Suppressor macrophage treated with lipopolysaccharide for 4 hours (primary cell): ENCODE measurements around the gene HLCS.

Experiments used
- DNase-seq: peaks from one replicate; pipeline ENCODE4 v3.0.0-alpha.2; 2020

Gene HLCS

DNA sequence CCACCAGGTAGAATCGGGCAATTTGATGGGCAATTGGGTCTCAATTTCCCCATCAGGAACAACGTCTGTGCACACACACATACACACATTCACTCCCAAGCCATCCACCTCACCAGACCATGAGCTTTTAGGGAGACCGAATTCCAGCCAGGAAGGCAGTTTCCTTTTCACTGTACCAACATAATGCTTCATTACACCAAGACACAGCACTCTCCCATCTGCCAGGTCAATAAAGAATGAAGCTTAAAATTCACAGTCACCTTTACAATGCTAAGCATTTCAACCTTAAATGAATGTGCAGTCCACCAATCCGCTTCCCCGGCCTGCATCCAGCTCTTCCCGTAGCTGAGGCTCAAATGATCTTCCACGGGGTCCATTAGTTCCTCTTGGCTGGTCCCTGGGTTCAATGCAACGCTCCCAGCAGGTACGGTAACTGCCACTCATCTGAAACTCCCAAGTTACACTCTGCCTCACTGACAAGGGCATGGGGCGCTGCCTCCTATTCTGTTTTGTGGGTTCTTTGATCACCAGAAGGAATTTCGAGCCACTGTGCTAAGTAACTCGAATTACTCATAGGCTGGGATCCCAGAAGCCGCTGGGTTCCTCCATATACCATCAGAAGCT lies 162.5 kb downstream of the HLCS start:
- DNase-seq = no peak

DNA sequence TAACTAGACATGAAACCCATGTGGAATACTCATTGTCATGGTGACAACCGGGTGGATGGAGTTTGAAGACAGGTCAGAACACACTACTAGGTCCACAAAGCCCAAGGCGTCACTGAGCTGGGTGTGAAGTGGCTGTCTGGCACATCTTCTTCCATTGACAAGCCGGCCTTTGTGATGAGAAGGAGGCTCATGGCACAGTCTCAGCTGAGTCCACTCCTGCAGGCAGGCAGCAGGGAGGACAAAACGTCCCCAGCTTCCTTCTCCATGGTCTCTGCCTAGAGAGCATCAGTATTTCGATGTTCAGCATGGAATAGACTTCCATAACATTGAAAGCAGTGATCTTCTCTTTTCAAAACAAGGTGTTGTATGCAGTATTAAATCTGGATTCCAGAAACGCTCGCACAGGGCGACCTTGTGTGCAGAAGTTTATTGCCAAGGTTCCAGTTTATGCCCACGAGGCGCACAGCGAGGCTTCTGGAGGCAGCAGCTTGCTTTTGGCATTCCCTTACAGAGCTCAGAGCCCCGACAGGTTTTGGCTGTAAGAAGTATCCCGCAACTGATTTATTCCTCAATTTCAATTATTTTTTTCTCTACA lies 163.3 kb downstream of the HLCS start:
- no peak for DNase-seq

DNA sequence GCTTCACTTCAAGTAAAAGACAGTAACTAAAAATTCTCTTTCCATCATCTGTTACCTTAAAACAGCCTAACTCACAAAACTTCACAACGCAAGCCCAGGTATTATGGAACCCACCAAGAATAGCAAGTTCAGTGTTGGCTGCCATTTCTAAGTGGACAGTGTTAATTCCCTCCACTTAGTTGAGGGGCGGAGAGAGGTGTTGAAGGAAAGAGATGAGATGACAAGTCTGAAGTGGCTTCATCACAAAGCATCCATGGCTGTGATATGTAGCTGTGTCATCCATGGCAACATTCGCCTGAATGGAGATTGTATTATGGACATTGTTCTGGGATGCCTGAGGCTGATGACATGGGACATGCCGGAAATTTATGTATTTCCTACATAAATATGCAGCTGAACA lies 165.7 kb downstream of the HLCS start:
- no peak for DNase-seq

DNA sequence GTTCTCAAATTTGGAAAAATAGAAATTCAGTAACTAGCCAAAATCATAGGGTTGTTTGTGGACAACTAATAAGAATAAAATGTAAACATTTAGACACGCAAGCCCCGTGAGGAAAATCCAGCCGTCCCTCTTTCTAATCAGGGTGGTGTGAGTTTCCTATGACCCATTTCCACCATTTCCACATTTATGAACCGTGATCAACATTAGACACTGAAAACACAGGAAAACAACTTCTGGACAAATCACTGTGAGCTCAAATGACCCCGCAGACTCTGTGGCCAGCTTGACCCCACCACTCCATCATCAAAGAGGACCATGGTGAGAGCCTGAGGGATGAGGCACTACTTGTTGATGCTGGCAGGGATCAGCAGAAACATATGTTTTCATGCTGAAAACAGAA lies 166.6 kb downstream of the HLCS start:
- no peak for DNase-seq

DNA sequence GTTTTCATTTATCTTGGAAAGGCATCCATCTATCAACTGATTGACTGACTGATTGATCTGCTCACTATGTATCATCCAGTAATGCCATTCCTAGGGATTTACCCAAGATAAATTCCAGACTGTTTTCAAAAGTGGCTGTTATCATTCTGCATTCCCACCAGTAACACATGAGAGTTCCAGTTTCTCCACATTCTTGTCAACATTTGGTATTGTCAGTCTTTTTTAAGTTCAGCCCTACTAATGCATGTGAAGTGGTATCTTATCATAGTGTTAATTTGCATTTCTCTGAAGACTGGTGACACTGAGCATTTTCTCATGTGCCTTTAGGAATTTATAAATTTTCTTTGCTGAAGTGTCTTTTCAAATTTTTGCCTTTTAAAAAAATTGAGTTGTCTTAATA lies 168.0 kb downstream of the HLCS start:
- DNase-seq = no peak

DNA sequence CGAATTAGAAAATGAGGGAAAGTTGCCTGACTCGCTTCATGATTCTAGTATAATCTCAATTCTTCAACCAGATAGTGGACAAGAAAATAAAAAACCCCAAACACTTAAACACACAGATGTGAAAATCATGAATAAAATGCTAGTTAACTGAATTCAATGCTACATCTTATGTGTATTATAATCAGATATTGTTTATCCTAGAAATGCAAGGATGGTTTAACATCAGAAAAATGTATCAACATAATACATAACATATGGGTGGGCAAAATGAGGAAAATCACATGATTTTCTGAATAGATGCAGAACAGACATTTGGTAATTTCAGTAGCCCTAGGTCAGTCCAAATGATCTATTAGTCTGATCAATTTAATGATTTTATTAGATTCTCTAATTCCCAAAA lies 170.4 kb downstream of the HLCS start:
- no peak for DNase-seq

DNA sequence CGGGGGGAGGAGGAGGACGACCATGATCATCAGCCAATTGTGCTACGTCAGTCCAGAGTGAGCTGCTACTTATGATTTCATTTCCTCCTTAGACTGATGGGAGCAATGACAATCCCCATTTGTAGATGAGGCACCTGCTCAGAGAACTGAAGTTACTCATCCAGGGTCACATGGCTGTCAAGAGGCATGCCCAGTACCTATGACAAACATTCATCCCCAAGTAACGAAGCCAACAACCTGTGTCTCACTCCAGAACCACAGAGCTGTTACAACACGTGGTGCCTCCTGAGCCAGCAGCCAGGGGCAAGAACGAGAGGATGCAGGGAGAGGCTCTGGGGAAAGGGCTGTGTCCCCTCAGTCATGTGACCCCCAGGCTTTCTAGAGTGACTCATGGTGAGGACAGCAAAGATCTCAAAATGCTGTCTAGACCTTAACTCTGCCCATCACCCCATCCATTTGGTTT lies 173.9 kb downstream of the HLCS start:
- DNase-seq = no peak

DNA sequence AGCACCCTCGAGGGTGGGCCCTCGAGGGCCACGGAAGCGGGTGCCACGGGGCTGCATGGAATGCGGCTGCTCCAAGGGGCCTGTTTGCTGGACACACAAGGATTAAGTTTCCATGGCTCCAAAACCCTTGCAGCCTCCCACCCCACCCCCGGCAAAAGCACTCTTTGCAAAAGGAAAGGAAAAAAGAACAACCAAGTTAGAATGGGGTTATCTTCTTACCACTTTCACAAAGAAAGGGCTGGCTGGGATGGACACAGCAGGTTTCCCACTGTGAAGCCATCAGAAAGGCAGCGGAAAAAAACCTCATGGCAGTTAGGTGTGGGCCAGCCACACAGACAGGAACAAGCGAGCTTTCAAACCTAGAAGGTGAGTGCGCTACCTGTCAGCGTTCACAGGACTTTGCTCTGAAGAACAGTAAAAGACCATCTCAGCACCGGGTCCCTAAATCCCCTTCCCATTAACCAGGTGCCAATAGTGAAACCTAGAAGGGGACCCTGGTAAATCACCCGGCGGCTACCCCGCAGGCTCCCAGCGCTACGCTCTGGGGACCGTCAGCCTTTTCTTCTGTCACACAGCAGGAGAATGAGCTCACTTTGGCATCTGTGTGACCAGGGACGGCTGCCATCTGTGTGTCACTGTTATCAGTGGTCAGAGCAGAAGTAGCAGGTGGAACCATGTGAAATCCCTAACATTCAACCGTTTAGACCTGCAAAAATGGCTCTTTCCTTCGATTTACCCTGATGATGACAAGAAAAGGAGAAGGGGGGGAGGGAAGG lies 174.6 kb downstream of the HLCS start:
- DNase-seq = no peak

DNA sequence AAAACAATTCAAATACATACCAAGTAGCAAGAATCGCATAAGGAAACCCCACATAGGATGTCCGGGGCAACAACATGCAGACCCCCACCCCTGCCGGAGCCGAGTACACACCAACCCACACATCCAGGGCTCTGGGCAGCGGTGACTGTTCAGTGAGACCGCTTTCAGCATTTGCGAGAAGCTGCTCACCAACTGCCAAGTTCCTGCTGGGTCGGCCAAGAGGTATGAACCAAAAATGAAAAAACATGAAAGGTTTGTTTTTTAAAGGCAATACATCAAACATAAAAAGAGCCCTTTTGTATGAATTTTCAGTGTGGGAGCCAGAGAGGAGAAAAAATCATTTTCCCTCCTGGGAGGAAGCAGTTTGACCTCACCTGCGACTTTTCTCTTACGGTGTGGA lies 175.3 kb downstream of the HLCS start:
- no peak for DNase-seq

DNA sequence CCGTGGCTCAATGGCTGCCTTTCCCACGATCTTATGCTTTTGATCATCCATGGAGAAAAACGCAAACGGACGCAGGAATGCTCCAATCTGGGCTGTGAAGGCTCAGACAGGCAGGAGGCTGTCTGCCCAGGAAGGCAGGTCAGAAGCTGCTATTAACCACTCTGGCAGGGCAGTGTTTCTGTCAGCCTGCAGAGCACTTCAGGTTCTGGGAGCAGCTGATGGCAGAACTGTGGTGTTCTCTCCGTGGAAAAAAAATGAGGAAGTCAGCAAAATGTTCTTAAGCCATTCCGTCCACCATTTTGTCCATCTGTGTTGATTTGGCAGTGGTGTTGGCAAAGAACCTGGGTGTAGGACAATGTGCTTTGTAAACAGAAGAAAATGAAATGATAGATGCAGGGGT lies 175.9 kb downstream of the HLCS start:
- DNase-seq = no peak

DNA sequence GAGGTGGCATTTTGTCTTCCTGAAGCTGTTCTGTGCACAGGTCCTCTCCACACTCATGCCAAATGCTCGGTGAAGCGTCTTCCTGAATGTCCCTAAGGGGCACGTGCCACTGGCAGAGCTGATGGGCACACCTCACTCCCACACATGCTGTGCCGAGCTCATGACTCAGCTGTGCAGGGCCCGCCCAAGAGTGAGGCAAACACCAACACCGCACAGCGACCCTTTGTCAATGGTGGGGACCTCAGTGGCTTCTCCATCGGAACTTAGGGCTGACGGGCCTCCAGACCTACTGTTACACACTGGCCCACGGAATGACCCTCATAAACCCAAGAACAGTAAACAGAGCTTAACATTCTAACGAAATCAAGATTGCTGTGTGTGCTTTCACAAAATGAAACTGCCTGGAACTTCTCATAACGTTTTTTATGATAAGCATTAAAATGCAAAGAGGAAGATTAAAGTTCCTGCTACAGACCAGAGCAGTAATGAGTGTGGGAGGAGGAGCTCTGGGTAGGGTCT lies 178.3 kb downstream of the HLCS start:
- DNase-seq = no peak

DNA sequence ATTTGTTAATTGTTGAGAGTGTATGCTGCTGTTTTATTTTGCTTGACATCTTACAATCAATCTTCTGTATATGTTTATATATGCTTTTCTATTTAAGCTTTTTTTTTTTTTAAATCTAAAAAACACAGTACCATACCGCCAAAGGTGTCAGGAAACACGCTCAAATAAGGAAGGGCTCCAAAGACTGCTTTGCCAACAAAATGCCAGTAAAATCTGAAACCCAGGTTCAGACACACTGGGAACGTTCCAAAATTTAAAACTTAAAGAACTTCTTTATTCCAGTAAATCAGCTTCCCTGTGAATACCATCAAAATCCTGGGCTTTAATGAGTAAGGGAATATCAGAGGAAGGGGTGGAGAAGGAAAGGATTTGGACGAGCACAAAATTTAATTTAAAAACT lies 180.3 kb downstream of the HLCS start:
- no peak for DNase-seq

DNA sequence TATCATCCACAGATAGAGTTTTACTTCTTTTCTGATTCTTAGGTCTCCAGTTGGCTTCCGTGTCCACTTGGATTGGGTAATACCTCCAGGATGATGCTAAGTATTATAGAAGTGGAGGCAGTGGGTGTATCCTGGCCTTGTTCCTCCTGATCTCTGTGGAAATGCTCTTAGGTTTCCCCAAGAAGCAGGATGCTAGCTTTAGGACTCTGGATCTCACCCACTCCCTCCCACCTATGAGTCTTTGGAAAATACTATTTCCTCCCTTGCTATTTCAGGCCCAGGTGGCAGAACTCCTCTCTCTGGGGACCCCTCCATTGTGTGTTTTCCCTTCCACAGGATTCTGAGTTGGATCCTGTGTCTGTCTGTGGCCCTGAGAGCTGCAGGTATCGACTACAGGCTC lies 180.9 kb downstream of the HLCS start:
- no peak for DNase-seq

DNA sequence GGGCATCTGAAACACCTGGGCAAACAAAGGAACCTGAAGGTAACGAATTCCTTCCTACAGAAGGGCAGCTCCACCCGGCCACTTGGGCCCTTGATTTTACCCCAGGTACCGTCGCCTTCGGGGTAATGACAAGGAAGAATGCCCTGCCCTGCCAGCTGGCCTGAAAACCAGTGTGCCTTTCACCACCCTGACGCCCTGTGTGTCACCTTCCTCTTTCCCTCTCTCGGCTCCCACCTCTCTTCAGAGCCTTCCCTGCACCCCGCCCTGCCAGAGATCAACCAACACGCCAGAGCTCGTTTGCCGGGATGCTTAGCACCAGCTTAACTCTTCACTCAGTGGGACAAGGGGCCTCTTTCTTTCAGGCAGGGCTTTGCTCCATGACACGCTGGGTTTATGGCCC lies 181.5 kb downstream of the HLCS start:
- DNase-seq = no peak

DNA sequence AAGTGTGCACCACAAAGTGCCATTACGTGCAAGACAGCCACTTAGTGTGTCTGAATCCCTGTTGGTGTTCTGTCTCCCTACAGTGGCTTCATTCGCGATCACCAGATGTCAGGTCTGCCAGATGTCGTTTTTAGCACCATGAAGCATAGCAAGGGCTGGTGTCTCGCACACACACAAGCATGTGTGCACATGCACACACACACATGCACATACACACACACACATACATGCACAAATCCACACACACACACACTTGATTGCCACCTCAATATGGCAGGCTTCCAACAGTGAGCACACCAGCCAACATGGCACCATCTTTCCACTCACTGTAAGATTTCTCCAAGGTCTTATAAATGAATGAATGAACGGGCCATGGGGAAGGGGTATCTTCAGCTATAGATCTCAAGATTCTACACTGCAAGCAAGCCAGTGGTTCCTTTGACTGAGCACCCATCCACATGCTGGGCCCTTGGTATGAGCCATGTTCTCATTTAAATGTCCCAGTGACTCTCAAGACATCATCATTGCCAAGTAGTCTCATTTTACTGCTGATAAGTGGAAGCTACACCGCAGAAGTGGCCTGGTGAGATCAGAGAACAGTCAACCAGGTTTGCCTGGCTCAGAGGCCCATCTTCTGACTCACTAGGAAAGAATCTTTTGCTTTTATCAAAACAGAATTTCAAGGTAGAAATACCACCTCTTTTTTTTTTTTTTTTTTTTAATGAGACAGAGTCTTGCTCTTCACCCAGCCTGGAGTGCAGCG lies 182.7 kb downstream of the HLCS start:
- DNase-seq = no peak

DNA sequence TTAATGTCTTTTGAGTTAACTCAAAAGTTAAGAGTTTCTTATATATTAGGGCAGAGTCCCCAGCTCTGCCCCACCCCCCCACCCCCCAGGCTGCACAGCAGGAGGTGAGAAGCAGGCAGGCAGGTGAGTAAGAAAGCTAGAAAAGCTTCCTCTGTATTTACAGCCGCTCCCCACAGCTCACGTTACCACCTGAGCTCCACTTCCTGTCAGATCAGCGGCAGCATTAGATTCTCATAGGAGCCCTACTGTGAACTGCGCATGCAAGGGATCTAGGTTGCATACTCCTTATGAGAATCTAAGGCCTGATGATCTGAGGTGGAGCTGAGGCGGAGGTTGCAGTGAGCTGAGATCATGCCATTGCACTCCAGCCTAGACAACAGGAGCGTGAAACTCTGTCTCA lies 185.6 kb downstream of the HLCS start:
- no peak for DNase-seq

DNA sequence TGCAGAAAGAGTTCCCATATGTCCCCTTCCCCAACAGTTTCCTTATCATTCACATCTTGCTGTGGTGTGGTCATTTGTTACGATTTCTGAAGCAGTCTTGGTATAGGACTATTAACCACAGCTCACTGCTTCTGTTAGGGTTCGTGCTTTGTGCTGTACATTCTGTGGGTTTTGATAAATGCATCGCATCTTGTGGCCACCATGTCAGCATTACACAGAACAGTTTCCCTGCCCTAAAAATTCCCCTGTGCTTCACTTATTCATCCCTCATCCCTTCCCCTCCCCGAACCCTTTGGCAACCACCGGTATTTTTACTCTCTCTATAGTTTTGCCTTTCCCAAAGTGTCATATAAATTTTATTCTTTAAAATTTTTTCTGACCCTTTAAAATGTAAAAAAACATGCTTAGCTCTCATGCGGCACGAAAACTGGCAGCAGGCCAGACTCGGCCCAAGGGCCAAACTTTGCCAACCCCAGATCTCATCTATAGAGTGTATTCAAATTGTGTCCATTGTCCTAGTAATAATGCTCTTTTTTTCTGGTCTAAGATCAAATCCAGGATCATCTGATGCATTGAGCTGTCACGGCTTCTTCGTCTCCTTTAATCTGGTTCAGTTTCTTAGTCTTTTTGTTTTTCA lies 189.4 kb downstream of the HLCS start:
- no peak for DNase-seq

DNA sequence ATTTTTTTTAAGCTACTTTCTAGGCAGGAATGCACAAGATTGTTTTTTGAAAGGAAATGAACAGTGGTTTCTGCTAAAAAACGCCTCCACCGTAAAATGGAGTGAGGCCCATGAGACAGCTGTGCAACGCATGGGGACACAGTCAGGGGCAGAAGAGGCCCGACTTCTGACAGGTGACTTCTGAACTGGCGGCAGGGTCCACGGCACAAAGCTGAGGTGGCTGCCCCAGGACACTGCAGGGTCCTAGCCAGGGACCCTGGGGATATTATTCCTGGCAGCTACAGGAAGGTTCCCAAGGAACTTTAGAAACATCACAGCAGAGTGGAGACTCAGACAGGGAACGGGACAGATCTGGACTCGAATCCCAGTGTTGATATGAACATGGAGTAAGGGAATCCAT lies 192.5 kb downstream of the HLCS start:
- no peak for DNase-seq

DNA sequence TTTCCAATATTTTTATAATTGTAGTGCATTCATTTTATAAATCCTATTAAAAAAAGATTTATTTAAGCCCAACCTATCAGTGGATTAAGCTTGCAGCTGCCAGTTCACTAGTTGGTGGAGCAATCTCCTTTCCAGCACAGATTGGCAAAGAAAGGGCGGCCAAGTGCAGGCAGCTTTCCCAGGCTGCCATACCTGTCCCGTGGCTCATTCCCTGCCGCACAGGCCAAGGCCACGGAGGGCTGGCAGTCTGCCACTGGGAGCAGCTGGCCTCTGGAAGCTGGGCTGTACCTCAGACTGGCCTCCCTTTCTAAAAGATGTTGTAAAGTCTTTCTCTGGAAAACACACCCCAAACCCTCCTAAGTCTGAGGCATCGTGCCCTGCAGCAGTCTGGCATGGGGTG lies 193.4 kb downstream of the HLCS start:
- DNase-seq = no peak

DNA sequence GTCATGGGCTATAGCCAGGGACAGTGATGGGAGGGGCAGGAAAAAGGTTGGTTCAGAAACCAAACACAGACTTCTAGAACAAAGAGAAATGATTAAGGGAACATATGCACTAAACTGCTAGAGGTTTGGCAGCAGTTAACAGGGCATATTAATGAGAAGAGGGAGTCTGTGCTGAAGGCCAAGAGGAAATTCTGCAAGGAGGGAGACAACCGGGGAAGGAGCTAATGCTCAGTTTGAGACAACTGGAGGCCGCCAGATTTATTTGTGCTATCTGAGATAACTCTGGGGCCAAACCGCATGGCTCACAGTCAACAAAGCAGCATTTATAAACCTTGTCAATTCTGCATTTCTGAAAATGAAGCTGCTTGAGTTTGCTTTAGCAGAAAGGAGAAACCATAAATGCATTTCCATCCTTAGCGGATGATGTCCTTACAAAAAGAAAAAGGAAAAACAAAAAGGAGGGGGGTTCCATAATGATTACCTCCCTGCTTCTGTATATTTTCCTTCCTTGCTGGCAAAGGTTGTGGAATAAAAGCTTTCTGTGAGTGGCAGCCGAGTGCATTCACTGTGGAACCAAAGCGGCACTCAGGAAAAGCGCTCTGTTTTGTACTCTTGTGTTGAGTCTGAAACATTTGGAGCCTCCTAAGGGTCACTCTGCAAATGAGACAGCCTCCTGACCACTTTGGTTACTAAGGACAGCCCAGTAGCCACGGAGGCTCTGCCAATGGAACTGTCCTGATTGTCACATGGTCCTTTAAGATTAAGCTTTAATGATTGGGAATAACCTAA lies 197.2 kb downstream of the HLCS start:
- no peak for DNase-seq

DNA sequence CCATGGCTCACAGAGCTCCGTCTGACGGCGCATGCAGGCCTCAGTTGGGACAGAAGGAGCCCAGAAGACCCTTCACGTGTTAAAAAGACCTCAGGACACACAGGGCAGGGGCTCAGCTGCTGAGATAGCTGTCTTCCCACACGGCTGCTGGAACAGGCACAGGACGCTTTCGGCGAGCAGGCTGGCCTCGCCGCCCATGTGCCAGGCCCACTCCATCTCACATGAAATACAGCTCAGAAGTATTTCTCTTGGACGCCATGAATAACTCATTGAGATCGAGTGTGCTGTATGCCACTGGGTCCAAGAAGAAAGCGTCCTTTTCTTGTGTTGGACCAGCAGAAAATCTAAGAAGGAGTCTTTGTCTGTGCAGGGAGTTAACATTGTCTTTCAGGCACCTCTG lies 198.0 kb downstream of the HLCS start:
- DNase-seq = no peak

DNA sequence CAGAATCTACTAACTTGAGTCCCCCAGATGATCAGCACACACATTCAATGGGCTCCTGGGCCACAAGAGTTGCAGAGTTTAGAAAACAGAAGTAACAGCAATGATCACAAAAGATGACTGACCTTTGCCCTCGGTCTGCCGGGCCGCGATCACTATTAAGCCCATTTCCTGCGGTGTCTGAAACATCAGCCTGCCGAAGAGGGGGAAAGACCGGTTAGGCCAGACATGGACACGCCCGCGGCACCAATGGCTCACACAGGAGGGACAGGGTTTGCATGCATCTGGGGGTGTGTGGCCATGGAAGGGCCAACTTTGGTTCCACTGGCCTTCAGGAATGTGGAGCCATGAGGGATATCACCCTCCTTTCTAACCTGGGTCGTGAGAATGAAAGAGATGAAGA lies 199.4 kb downstream of the HLCS start:
- DNase-seq = no peak
